GM23338 (cell line): Measurements from ENCODE around the gene CYP19A1. TPM values are rescaled to one million over a fixed set of nuclear protein-coding genes. Genes with fewer than 3 reads are reported as not detected.

Experiments
- ATAC-seq: fragments of 200-7000 bp; cut with Tn5 transposase; 3 replicates; pipeline ENCODE4 v1.9.1; 2020
- DNase-seq: peaks from one replicate; pipeline ENCODE4 v3.0.0-alpha.2; 2015; ENCODE audit warnings: low spot score
- H2AFZ ChIP-seq: fragments of 200-600 bp; sonication (generic); 2 replicates; pipeline ENCODE4 v1.8.0; 2016; ENCODE audit warnings: antibody characterized with exemption, mild to moderate bottlenecking, moderate library complexity
- H3F3A ChIP-seq: fragments of 200-600 bp; sonication (generic); replicated peaks from 2 replicates; pipeline ENCODE4 v1.8.0; 2017; ENCODE audit warnings: antibody characterized with exemption, mixed run types, low read depth
- H3K27ac ChIP-seq: fragments of 200-600 bp; sonication (generic); 2 replicates; pipeline ENCODE4 v1.6.1; 2016; ENCODE audit warnings: low read depth
- H3K27me3 ChIP-seq: fragments of 200-600 bp; sonication (generic); 2 replicates; pipeline ENCODE4 v1.8.0; 2016; ENCODE audit warnings: mild to moderate bottlenecking, mixed run types, moderate library complexity; ENCODE audit not compliant: insufficient read depth
- H3K36me3 ChIP-seq: fragments of 200-600 bp; sonication (generic); 2 replicates; pipeline ENCODE4 v1.8.0; 2016; ENCODE audit warnings: mild to moderate bottlenecking; ENCODE audit not compliant: insufficient read depth
- H3K4me1 ChIP-seq: fragments of 200-600 bp; sonication (generic); 2 replicates; pipeline ENCODE4 v1.8.0; 2016; ENCODE audit warnings: mild to moderate bottlenecking, moderate library complexity; ENCODE audit not compliant: insufficient read depth
- H3K4me2 ChIP-seq: fragments of 200-600 bp; sonication (generic); 2 replicates; pipeline ENCODE4 v1.7.1; 2017; ENCODE audit warnings: mixed run types
- H3K4me3 ChIP-seq: fragments of 200-600 bp; sonication (generic); 2 replicates; pipeline ENCODE4 v1.6.1; 2016; ENCODE audit warnings: mixed run types
- H3K79me2 ChIP-seq: fragments of 200-600 bp; sonication (generic); replicated peaks from 2 replicates; pipeline ENCODE4 v1.8.0; 2017; ENCODE audit warnings: mild to moderate bottlenecking; ENCODE audit not compliant: insufficient read depth
- H3K9me2 ChIP-seq: fragments of 200-600 bp; sonication (generic); 2 replicates; pipeline ENCODE4 v1.8.0; 2017; ENCODE audit not compliant: insufficient read depth
- H4K20me1 ChIP-seq: fragments of 200-600 bp; sonication (generic); replicated peaks from 2 replicates; pipeline ENCODE4 v1.8.0; 2017; ENCODE audit warnings: mild to moderate bottlenecking; ENCODE audit not compliant: insufficient read depth
- H3K27ac Mint-ChIP-seq: 2 replicates; pipeline ENCODE4 v1.8.0; 2020; ENCODE audit warnings: inconsistent platforms, mild to moderate bottlenecking, moderate library complexity, mixed read lengths
- H3K27me3 Mint-ChIP-seq: 3 replicates; pipeline ENCODE4 v1.8.0; 2022; ENCODE audit warnings: low read depth, mild to moderate bottlenecking, moderate library complexity, mixed read lengths, inconsistent platforms; ENCODE audit not compliant: insufficient read depth, poor library complexity
- H3K36me3 Mint-ChIP-seq: 3 replicates; pipeline ENCODE4 v1.8.0; 2021; ENCODE audit warnings: low read depth, mild to moderate bottlenecking, inconsistent platforms, moderate library complexity, mixed read lengths
- H3K4me1 Mint-ChIP-seq: 3 replicates; pipeline ENCODE4 v1.8.0; 2020; ENCODE audit warnings: mild to moderate bottlenecking, inconsistent platforms, mixed read lengths
- H3K4me3 Mint-ChIP-seq: 3 replicates; pipeline ENCODE4 v1.8.0; 2021; ENCODE audit warnings: moderate library complexity, mild to moderate bottlenecking, inconsistent platforms, mixed read lengths
- H3K9me3 Mint-ChIP-seq: 3 replicates; pipeline ENCODE4 v1.8.0; 2020; ENCODE audit warnings: moderate library complexity, mild to moderate bottlenecking, inconsistent platforms, mixed read lengths
- CREB1 ChIP-seq: fragments of 250-450 bp; sonication (Bioruptor Pico); IDR thresholded peaks from 2 replicates; pipeline ENCODE4 v1.5.0; 2020; ENCODE audit warnings: low read depth, mild to moderate bottlenecking, moderate library complexity
- EZH2 ChIP-seq: fragments of 200-600 bp; sonication (generic); IDR thresholded peaks from one replicate; pipeline ENCODE4 v1.8.0; 2017; ENCODE audit warnings: antibody characterized with exemption, mild to moderate bottlenecking, low read depth; ENCODE audit not compliant: unreplicated experiment
- EZH2phosphoT487 ChIP-seq: fragments of 200-600 bp; sonication (generic); IDR thresholded peaks from one replicate; pipeline ENCODE4 v1.8.1; 2018; ENCODE audit warnings: antibody characterized with exemption; ENCODE audit not compliant: unreplicated experiment
- REST ChIP-seq: IDR thresholded peaks from one replicate; pipeline ENCODE4 v1.6.1; 2018; ENCODE audit warnings: antibody characterized with exemption; ENCODE audit not compliant: unreplicated experiment
- polyA plus RNA-seq: library from polyadenylated mRNA; unstranded; fragments of >200 nt; fragmentation: Nextera tagmentation; extraction: Ambion mirVana; gene quantifications from 2 replicates; pipeline ENCODE4 v1.2.1, GENCODE V29; 2016
- total RNA-seq: library from RNA; depleted of rRNA; stranded (reverse); fragments of >200 nt; shearing (Covaris generic); gene quantifications from 2 replicates; pipeline ENCODE4 v1.2.3, GENCODE V29; 2014
- TF ChIP-seq, protein P1 (sequence below): fragments of 250-450 bp; sonication (Bioruptor Pico); IDR thresholded peaks from 2 replicates; pipeline ENCODE4 v1.5.0; 2020; ENCODE audit warnings: mild to moderate bottlenecking, moderate library complexity
- TF ChIP-seq, protein P2 (sequence below), 2 experiments: fragments of 200-600 bp in 1 of 2; sonication (generic) in 1 of 2; conservative IDR thresholded peaks; 2 replicates each; pipeline versions ENCODE4 v1.5.1 to v1.6.1; 2016 to 2017; ENCODE audit warnings: antibody characterized with exemption in 2 of 2, low read depth in 2 of 2, mild to moderate bottlenecking in 2 of 2, moderate library complexity in 1 of 2

CYP19A1 gene
- total and polyA plus RNA-seq, 2 experiments from 2014 or later, result 0.42 TPM; not detected in 1

- TF ChIP-seq REST (no peak), EZH2 (no peak), CREB1 (CRISPR knock-in tag) (no peak)
Measured at GRCh38 chr15:51386029-51386428, 47.6 kb upstream of the CYP19A1 start (continued).

- no peaks in the 10 kb centered on the region for H3K36me3 Mint-ChIP-seq
- peaks cover 4% of the 10 kb centered on the region for H3K4me1 Mint-ChIP-seq
- H3K9me3 Mint-ChIP-seq, result no peaks in the 10 kb centered on the region; the same call in 2 of the 3 replicates
- ATAC-seq (peak; percentile 83), DNase-seq (peak; percentile 90)
- Histone ChIP-seq H3K27me3 (no peaks in the 10 kb centered on the region), H2AFZ (no peak overlapping the region), H3F3A (no peaks in the 10 kb centered on the region), H3K9me2 (0 out of 2 replicates have a peak, but pooled peaks cover 4% of the 10 kb centered on the region), H4K20me1 (no peaks in the 10 kb centered on the region), H3K27ac (no peak overlapping the region), H3K4me1 (no peaks in the 10 kb centered on the region), H3K4me2 (no peak overlapping the region), H3K36me3 (no peaks in the 10 kb centered on the region), H3K4me3 (no peak overlapping the region), H3K79me2 (no peaks in the 10 kb centered on the region)
- no peaks in the 10 kb centered on the region for H3K27me3 Mint-ChIP-seq
- H3K27ac Mint-ChIP-seq, result no peak overlapping the region
- TF ChIP-seq EZH2phosphoT487, result no peak
- TF ChIP-seq, protein P1, sequence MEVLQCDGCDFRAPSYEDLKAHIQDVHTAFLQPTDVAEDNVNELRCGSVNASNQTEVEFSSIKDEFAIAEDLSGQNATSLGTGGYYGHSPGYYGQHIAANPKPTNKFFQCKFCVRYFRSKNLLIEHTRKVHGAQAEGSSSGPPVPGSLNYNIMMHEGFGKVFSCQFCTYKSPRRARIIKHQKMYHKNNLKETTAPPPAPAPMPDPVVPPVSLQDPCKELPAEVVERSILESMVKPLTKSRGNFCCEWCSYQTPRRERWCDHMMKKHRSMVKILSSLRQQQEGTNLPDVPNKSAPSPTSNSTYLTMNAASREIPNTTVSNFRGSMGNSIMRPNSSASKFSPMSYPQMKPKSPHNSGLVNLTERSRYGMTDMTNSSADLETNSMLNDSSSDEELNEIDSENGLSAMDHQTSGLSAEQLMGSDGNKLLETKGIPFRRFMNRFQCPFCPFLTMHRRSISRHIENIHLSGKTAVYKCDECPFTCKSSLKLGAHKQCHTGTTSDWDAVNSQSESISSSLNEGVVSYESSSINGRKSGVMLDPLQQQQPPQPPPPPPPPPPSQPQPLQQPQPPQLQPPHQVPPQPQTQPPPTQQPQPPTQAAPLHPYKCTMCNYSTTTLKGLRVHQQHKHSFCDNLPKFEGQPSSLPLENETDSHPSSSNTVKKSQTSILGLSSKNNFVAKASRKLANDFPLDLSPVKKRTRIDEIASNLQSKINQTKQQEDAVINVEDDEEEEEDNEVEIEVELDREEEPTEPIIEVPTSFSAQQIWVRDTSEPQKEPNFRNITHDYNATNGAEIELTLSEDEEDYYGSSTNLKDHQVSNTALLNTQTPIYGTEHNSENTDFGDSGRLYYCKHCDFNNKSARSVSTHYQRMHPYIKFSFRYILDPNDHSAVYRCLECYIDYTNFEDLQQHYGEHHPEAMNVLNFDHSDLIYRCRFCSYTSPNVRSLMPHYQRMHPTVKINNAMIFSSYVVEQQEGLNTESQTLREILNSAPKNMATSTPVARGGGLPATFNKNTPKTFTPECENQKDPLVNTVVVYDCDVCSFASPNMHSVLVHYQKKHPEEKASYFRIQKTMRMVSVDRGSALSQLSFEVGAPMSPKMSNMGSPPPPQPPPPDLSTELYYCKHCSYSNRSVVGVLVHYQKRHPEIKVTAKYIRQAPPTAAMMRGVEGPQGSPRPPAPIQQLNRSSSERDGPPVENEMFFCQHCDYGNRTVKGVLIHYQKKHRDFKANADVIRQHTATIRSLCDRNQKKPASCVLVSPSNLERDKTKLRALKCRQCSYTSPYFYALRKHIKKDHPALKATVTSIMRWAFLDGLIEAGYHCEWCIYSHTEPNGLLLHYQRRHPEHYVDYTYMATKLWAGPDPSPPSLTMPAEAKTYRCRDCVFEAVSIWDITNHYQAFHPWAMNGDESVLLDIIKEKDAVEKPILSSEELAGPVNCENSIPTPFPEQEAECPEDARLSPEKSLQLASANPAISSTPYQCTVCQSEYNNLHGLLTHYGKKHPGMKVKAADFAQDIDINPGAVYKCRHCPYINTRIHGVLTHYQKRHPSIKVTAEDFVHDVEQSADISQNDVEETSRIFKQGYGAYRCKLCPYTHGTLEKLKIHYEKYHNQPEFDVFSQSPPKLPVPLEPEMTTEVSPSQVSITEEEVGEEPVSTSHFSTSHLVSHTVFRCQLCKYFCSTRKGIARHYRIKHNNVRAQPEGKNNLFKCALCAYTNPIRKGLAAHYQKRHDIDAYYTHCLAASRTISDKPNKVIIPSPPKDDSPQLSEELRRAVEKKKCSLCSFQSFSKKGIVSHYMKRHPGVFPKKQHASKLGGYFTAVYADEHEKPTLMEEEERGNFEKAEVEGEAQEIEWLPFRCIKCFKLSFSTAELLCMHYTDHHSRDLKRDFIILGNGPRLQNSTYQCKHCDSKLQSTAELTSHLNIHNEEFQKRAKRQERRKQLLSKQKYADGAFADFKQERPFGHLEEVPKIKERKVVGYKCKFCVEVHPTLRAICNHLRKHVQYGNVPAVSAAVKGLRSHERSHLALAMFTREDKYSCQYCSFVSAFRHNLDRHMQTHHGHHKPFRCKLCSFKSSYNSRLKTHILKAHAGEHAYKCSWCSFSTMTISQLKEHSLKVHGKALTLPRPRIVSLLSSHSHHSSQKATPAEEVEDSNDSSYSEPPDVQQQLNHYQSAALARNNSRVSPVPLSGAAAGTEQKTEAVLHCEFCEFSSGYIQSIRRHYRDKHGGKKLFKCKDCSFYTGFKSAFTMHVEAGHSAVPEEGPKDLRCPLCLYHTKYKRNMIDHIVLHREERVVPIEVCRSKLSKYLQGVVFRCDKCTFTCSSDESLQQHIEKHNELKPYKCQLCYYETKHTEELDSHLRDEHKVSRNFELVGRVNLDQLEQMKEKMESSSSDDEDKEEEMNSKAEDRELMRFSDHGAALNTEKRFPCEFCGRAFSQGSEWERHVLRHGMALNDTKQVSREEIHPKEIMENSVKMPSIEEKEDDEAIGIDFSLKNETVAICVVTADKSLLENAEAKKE (CRISPR knock-in tag), result no peak
- TF ChIP-seq, protein P2, sequence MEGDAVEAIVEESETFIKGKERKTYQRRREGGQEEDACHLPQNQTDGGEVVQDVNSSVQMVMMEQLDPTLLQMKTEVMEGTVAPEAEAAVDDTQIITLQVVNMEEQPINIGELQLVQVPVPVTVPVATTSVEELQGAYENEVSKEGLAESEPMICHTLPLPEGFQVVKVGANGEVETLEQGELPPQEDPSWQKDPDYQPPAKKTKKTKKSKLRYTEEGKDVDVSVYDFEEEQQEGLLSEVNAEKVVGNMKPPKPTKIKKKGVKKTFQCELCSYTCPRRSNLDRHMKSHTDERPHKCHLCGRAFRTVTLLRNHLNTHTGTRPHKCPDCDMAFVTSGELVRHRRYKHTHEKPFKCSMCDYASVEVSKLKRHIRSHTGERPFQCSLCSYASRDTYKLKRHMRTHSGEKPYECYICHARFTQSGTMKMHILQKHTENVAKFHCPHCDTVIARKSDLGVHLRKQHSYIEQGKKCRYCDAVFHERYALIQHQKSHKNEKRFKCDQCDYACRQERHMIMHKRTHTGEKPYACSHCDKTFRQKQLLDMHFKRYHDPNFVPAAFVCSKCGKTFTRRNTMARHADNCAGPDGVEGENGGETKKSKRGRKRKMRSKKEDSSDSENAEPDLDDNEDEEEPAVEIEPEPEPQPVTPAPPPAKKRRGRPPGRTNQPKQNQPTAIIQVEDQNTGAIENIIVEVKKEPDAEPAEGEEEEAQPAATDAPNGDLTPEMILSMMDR (conservative IDR thresholded peaks at IDR 0.05; ENCODE audit: low read depth in 2 of 2), result peak; percentile 60 to 61
- H3K4me3 Mint-ChIP-seq, result no peak overlapping the region
Measured at GRCh38 chr15:51382787-51383186, 44.4 kb upstream of the CYP19A1 start.
